Anterior cingulate cortex (tissue), 58 donors: Measurements from ENCODE around the gene YIF1A.
"Not testable (repeated sequence)": the region's sequence is repeated elsewhere in the genome, so short reads cannot be mapped to it uniquely, and the experiment has no call there.

Experiments
- DNase-seq, 58 donors: peaks; one replicate each; lab custom pipeline; 2025; lab: John Stamatoyannopoulos, UW

YIF1A gene

GRCh38 chr11:66287889-66288670 lies 863 bp downstream of the YIF1A start:
- DNase-seq: no peak

DNA sequence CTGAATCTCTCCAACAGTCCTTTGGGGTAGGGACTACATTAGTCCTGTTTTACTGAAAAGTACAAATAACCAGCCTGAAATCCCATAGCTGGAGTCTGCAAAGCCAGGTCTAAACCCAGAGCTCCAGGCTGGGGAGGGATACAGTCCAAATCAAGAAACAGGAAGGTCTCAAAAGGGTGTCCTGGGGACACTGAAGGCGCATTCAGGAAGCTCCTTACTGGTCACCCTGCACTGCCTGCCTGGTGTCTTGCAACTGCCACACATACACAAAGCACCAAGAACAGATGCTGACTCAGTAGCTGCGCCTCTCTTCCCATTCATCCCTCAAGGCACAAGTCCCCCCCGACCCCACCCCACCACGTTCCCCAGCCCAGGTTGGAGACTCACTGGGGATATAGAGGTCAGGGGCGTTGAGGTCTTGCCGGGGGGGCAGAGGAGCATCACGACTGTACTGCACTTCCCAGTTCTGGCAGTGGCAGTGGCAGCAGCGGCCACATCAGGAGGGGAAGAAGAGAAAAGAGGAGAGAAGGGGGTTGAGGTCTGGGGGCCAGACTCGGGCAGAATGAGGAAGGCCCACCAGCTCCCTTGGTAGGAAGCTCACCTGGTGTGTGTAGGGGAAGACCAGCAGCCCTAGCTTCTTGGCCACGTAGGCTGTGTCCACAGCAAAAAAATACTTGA lies 1.6 kb downstream of the YIF1A start:
- DNase-seq: no peak

DNA sequence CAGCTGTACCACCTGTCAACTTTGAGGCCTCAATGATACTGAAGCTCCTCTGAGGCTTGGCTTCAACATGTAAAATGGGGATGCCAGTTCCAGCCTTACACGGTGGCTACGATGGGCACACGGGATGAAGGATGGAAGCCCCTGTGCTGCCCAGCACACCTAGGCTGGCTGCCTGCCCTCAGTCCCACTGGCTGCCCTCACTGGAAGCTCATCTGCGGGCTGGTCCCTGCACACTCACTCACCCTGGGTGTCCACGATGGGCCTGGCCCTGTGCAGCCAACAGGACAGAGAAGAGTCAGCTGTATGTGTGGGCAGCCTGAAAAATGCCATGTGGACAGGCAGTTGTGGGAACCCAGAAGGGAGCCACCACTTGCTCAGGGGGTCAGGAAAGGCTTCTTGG lies 2.2 kb downstream of the YIF1A start:
- no peak for DNase-seq

DNA sequence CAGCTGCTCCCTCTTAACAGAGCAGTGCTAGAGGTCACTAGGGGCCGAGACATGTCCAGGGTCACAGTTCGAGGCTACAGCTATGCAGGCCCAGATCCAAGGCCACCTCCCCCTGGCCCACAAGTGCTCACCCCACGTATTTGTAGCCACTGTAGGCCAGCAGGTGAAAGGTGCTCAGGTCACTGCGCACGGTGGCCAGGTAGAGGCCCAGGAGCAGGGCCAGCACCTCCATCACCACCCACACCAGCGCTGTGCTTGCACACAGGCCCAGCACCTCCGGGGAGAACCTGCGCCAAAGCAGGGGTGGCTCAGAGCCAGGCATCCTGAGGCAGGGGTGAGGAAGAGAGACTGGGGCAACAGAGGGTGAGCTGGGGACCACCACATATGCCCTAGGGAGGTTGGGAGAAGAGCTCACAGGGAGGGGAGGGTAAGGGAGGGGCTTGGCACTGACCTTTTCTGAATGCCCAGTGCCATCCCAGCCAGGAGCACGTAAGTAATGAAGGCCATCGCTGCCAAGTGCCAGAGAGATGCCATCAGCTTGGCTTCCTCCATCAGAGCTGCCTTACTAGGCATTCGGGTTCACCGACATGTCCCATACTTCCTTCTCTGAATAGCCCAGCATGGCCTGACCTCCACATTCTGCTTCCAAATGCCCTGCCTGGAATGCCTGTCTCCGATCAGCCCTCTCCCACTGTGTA lies 3.5 kb downstream of the YIF1A start:
- no peak for DNase-seq

GRCh38 chr11:66284526-66285078 lies 4.3 kb downstream of the YIF1A start:
- DNase-seq: no peak

DNA sequence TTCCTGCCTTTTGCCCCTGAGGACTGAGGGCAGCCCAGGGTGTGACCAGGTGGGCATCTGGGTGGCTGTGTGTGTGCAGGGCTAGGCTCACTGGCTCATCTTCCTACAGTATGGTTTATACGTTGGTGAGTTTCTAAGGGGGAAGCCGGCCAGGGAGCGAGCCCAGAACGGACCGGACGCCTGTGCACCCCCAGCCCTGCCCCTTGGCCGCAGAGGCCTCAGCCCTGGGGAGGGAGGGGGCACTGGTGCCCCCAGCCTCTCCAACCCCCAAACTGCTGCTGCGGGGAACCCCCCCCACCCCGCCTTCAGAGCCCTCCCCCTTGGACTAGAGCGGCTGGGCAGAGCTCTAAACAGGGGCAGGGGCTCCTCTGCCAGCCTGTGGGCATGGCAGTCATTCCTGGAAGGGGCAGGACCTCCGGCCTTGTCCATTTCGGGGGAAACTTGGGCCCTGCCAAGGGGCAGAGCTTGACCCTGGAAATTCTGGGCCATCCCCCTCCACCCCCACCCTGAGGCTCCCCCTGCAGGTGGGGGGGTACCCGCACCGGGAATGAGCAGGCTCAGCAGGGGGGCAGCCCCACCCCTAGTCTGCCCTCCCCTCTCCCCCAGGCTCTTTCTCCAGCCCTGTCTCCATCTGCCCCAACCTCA lies 5.4 kb downstream of the YIF1A start:
- no peak for DNase-seq

- peak; percentile 73 to 100 (median 97) for DNase-seq
These were observed 6.2 kb downstream of the YIF1A start for GRCh38 chr11:66282468-66283455.

DNA sequence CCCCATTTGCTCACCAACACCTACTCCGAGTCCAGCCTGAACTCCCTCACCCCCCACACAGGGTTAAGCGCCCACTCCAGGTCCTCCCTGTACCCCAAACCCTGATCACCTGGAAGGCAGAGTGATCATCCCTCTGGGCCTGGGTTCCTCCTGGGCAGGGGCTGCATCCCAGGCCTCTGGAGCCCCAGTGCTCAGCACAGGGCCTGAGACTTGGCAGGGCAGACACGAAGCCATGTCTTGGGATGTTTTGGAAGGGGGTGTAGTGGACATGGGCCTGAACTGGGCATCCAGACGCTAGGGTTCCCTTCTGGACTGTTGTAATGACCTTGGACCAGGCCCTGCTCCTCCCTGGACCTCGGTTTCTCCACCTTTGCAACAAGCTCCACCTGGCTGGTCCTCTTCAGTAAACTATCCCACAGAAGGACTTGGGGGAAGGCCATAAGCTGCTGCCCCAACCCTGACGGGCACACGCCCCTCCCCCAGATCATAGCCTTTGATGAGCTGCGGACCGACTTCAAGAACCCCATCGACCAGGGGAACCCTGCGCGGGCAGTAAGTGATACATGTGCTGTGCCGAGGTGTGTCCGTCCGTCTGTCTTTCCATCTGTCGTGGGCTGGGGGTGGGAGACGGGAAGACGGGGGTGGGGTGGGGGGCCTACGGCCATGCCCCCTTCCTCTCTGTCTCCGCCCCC lies 7.0 kb downstream of the YIF1A start:
- DNase-seq: no peak

GRCh38 chr11:66281001-66281400 lies 7.9 kb downstream of the YIF1A start:
- no peak for DNase-seq

DNA sequence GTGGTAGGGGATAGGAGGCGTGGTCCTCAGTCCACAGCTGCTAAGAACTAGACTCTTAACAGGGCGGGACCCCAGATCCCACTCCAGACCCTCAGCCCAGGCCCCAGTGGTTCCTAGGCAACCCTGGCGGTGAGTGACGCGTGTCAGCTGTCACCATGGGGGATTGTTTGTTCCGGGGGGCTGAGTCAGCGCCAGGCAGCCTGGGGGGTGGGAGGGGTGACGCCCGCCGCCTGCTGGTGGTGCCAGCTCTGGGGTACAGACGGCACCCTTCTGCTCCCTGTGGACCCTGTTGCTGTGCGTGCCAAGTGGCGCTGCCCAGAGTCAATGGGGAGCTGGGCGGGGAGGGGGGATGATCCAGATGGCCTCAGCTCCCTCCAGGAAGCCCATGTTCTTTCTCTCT lies 8.5 kb downstream of the YIF1A start:
- DNase-seq: peak in 1 of 58 donors; percentile 38

DNA sequence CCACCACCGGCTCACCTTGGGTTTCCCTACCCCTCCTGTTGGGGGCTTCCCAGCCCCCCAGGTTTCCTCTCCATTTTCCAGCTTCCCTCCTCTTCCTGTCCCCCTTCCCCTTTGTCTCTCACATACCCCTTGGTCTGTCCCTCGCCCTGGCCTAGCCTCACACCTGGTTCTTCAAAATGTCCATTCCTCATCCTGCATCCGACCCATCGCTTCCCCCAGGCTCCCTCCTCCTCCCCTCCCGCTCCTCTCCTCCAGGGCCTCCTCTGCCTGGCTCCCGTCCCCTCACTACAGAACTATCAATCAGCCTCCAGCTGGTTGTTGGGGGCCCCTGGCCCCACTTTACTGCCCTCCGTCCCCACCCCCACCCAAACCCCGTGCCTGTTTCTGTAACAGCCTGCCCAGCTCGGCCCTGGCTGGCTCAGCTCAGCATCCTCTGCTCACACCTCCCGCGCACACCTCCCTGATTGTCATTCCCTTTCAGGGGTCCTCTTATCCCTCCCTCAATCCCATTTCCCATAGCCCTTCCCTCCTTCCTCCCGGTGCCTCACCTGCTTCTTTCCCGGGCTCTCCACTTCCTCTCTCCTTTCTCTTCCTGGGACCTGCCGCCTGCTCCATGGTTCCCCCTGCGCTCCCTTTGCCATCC lies 9.7 kb downstream of the YIF1A start:
- DNase-seq: no peak

GRCh38 chr11:66278363-66279091 lies 10.4 kb downstream of the YIF1A start:
- DNase-seq: peak in 1 of 58 donors; percentile 49

DNA sequence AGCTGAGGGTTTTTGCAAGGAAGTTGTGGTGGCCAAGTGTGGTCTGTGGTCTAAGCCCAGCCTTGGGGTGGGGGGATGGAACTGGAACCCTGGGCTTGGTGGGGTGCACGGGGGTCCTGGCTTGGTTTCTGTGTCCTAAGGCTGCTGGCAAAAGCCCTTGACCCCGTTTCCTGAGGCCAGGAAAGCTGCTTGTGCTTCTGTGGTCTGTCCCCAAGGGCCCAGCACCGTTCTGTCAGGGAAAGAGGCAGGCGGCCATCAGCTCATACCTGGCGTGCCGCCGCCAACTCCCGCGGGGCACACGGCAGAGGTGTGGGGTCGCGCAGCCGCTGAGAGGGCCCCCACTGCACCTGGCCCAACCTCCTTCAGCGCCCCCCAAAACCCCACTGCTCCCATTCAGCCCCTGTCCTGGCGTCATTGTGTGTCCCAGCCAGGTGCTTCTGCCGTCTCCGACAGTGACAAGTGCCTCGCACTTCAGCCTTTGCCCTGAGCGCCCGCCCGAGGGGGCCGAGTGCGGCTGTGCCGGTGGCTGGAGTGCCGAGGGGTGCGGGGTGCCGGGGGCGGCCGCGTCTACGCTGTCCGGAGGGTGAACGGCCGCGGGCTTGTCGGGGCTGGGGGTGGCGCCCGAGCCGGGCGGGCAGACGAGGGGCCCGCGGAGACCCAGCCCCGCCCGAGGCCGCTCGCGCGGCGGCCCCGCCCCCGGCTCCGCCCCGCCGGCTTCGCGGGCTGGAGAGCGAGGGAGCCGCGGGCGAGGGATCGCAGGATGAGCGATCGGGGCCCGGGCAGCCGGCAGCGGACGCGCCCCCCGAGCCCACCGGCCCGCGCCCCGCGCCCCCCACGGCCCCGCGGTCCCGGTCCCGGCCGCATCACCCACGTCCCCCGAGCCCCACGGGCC lies 11.2 kb downstream of the YIF1A start, which contains the start of gene CNIH2:
TSS of gene CNIH2 (plus strand) at position 705 of the 892 bp plus-strand sequence. CDS start 282 bp downstream, outside the sequence.
- DNase-seq: peak in 9 of 58 donors; percentile 21 to 46 (median 30)

GRCh38 chr11:66277064-66277463 lies 11.9 kb downstream of the YIF1A start:
- not testable (repeated sequence) for DNase-seq

DNA sequence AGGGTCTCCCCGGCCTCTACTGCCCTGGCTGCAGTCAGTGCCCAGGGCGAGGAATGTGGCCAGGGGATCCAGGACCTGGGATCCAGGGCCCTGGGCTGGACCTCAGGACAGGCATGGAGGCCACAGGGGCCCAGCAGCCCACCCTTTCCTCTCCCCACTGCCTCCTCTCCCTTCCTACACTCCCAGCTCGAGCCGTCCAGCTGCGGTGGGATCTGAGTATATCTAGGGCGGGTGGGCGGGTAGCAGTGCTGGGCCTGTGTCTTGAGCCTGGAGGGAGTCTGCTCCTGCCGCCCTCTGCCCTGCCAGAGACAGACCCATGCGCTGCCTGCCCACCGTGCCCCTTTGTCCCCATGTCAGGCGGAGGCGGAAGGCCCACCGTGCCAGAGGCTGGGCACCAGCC lies 12.3 kb downstream of the YIF1A start:
- not testable (repeated sequence) for DNase-seq

DNA sequence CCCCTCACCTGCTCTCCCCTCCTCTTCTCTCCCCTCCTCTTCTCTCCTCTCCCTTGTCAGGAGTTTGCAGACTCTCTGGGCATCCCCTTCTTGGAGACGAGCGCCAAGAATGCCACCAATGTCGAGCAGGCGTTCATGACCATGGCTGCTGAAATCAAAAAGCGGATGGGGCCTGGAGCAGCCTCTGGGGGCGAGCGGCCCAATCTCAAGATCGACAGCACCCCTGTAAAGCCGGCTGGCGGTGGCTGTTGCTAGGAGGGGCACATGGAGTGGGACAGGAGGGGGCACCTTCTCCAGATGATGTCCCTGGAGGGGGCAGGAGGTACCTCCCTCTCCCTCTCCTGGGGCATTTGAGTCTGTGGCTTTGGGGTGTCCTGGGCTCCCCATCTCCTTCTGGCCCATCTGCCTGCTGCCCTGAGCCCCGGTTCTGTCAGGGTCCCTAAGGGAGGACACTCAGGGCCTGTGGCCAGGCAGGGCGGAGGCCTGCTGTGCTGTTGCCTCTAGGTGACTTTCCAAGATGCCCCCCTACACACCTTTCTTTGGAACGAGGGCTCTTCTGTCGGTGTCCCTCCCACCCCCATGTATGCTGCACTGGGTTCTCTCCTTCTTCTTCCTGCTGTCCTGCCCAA lies 12.8 kb downstream of the YIF1A start:
- no peak for DNase-seq
